Fibroblast of the conjunctiva (primary cell): ENCODE measurements around the gene PLP1.
A peak's percentile ranks its signal among the peaks of the same experiment; 100 is the strongest.

Experiments
- DNase-seq: peaks from one replicate; pipeline ENCODE4 v3.0.0-alpha.2; 2010; ENCODE audit warnings: low read depth

PLP1 gene

GRCh38 chrX:103825881-103826280 is 49.2 kb downstream of the PLP1 start:
- DNase-seq = no peak

- no peak for DNase-seq
Measured at GRCh38 chrX:103828529-103828928, 51.9 kb downstream of the PLP1 start.

- no peak for DNase-seq
Measured at GRCh38 chrX:103830848-103831247, 54.2 kb downstream of the PLP1 start.

GRCh38 chrX:103831342-103831802 is 54.7 kb downstream of the PLP1 start:
- DNase-seq = no peak

- peak; percentile 28 for DNase-seq
Measured at GRCh38 chrX:103831803-103832544, 55.3 kb downstream of the PLP1 start, which contains the start of gene RAB9B. TSS of gene RAB9B (minus strand) at chrX:103832257. CDS start at chrX:103825784, 6,473 bp downstream.

- DNase-seq = no peak
Measured at GRCh38 chrX:103839404-103839803, 62.8 kb downstream of the PLP1 start.
